ENCODE data around the gene KCNS1.
A peak's percentile ranks its signal among the peaks of the same experiment; 100 is the strongest.

KCNS1 gene

GRCh38 chr20:45114465-45115385 lies 13.8 kb upstream of the KCNS1 start, which contains the start of gene WFDC5:
TSS of gene WFDC5 (minus strand) at chr20:45115174. CDS start at chr20:45115083, 91 bp downstream.
- no peak for TF ChIP-seq CTCF (IDR thresholded peaks at IDR 0.05; ENCODE audit: low read depth, low read length)
- no peak for DNase-seq (ENCODE audit: extremely low read depth, low read depth)

- no peak for DNase-seq (ENCODE audit: extremely low read depth, low read depth)
- TF ChIP-seq CTCF (IDR thresholded peaks at IDR 0.05; ENCODE audit: low read depth, low read length), result no peak
Measured at GRCh38 chr20:45113865-45114264, 12.9 kb upstream of the KCNS1 start.

GRCh38 chr20:45112754-45113153 lies 11.8 kb upstream of the KCNS1 start:
- no peak for DNase-seq (ENCODE audit: extremely low read depth, low read depth)
- no peak for TF ChIP-seq CTCF (IDR thresholded peaks at IDR 0.05; ENCODE audit: low read depth, low read length)

GRCh38 chr20:45111799-45112471 lies 11.0 kb upstream of the KCNS1 start:
- no peak for DNase-seq (ENCODE audit: extremely low read depth, low read depth)
- TF ChIP-seq CTCF (IDR thresholded peaks at IDR 0.05; ENCODE audit: low read depth, low read length), result peak; percentile 50

GRCh38 chr20:45111285-45111684 lies 10.4 kb upstream of the KCNS1 start:
- TF ChIP-seq CTCF (IDR thresholded peaks at IDR 0.05; ENCODE audit: low read depth, low read length), result no peak
- DNase-seq (ENCODE audit: extremely low read depth, low read depth), result no peak

- DNase-seq (ENCODE audit: extremely low read depth, low read depth), result no peak
- no peak for TF ChIP-seq CTCF (IDR thresholded peaks at IDR 0.05; ENCODE audit: low read depth, low read length)
Measured at GRCh38 chr20:45110301-45110700, 9.4 kb upstream of the KCNS1 start.

GRCh38 chr20:45109634-45110033 lies 8.7 kb upstream of the KCNS1 start:
- no peak for TF ChIP-seq CTCF (IDR thresholded peaks at IDR 0.05; ENCODE audit: low read depth, low read length)
- no peak for DNase-seq (ENCODE audit: extremely low read depth, low read depth)
